ENCODE measurements around the gene CALML3. TPM values are rescaled to one million over a fixed set of nuclear protein-coding genes. Genes with fewer than 3 reads are reported as not detected.
A peak's percentile ranks its signal among the peaks of the same experiment; 100 is the strongest.

The CALML3 gene
- total and polyA plus RNA-seq, 7 experiments from 2014 or later = not detected

DNA sequence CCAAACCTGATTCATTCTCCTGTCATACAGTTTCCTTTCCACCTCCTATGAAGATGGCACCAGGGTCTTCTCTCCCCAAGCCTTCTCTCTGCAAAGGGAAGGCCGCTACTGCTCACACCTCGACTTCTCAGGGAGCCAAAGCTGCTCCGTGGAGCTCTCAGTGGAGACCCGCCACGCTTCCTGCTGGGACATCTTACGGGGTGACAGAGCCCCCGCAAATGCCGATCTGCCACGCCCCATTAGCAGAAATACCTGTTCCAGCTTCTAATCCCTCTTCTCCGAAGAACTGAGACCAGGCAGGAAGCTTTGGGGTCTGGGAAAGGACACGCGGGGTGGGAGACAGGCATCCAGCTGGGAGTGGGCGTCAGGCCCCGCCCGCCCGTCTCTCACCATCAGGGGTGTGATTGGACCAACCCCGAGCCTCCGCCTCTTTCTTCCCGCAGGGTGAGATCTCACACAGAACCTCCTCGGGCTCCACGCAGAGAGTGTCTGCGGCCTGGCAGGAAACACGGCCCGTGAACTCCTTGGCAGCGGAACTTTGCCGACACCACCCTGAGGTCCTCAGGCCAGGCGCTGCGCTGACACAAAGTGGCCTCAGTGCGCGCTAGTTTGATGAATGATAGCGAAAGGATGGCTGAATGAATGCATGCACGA is 13.4 kb upstream of the CALML3 start:
- Mint-ChIP-seq H3K4me3 (no peak overlapping the region), H3K27me3 (peaks cover 0 to 18% (median 0%) of the 10 kb centered on the region in 5 donors), H3K9me3 (peaks cover 0 to 1% (median 0%) of the 10 kb centered on the region in 11 donors), H3K36me3 (peaks cover 0 to 4% (median 0%) of the 10 kb centered on the region in 5 donors), H3K27ac (peak overlapping the region in 1 of 9 donors; percentile 0), H3K4me1 (peaks cover 9 to 24% (median 14%) of the 10 kb centered on the region in 7 donors)
- Histone ChIP-seq H3K36me3 (ENCODE audit: control insufficient read depth in 2 of 3, insufficient read depth in 3 of 3, low read length in 3 of 3) (no peaks in the 10 kb centered on the region), H3K4me3 (ENCODE audit: low read length) (no peak overlapping the region), H3K27ac (ENCODE audit: low read depth, low read length) (no peak overlapping the region), H3K27me3 (ENCODE audit: control insufficient read depth in 2 of 2, insufficient read depth in 2 of 2, low read length in 2 of 2) (no peaks in the 10 kb centered on the region), H3K9me3 (ENCODE audit: control insufficient read depth in 2 of 3, low read length in 3 of 3) (no peaks in the 10 kb centered on the region), H3K4me1 (ENCODE audit: control insufficient read depth in 2 of 2, insufficient read depth in 2 of 2, low read length in 2 of 2) (peaks cover 0 to 7% of the 10 kb centered on the region in 2 donors)
- DNase-seq = no peak
- intact Hi-C loops (cut with micrococcal nuclease) = no loop called here
- CTCF ChIA-PET = no interaction called here
- ATAC-seq = no peak
- POLR2A ChIA-PET = no interaction called here

DNA sequence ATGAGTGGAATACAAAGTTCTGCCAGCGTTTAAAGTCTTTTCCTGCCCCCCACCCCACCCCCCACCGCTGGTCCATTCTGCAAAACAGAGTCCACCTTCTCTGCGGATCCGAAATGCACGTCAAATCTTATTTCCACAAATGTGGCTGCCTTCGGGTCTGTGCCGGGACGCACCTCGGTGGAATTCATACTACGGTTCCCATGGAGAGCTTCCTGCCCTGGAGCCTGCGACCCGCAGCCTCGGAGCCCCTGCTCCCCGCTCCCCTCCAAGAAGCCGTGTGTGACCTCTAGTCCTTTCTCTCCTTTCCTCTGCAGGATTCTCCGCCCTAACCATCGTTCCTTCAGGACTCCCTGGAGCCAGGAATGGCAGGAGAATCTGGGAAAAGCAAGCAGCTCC is 12.9 kb upstream of the CALML3 start:
- Mint-ChIP-seq H3K4me1 (peaks cover 9 to 24% (median 14%) of the 10 kb centered on the region in 7 donors), H3K9me3 (peaks cover 0 to 6% (median 0%) of the 10 kb centered on the region in 11 donors), H3K4me3 (no peak overlapping the region), H3K27me3 (peaks cover 0 to 20% (median 0%) of the 10 kb centered on the region in 5 donors), H3K27ac (no peak overlapping the region), H3K36me3 (peaks cover 0 to 4% (median 0%) of the 10 kb centered on the region in 5 donors)
- Histone ChIP-seq H3K9me3 (ENCODE audit: control insufficient read depth in 2 of 3, low read length in 3 of 3) (no peaks in the 10 kb centered on the region), H3K4me1 (ENCODE audit: control insufficient read depth in 2 of 2, insufficient read depth in 2 of 2, low read length in 2 of 2) (peaks cover 0 to 7% of the 10 kb centered on the region in 2 donors), H3K27ac (ENCODE audit: low read depth, low read length) (no peak overlapping the region), H3K4me3 (ENCODE audit: low read length) (no peak overlapping the region), H3K36me3 (ENCODE audit: control insufficient read depth in 2 of 3, insufficient read depth in 3 of 3, low read length in 3 of 3) (no peaks in the 10 kb centered on the region), H3K27me3 (ENCODE audit: control insufficient read depth in 2 of 2, insufficient read depth in 2 of 2, low read length in 2 of 2) (no peaks in the 10 kb centered on the region)
- ChIA-PET CTCF (no interaction called here), POLR2A (no interaction called here)
- intact Hi-C loops (cut with micrococcal nuclease) = no loop called here
- DNase-seq (no peak), ATAC-seq (no peak)

- peaks cover 0 to 6% (median 0%) of the 10 kb centered on the region in 11 donors for H3K9me3 Mint-ChIP-seq
- ChIA-PET CTCF (no interaction called here), POLR2A (no interaction called here)
- peaks cover 0 to 4% (median 0%) of the 10 kb centered on the region in 5 donors for H3K36me3 Mint-ChIP-seq
- H3K9me3 ChIP-seq (ENCODE audit: control insufficient read depth in 2 of 3, low read length in 3 of 3) = no peaks in the 10 kb centered on the region
- no peaks in the 10 kb centered on the region for H3K36me3 ChIP-seq (ENCODE audit: control insufficient read depth in 2 of 3, insufficient read depth in 3 of 3, low read length in 3 of 3)
- intact Hi-C loops (cut with micrococcal nuclease) = no loop called here
- no peak overlapping the region for H3K4me3 Mint-ChIP-seq
- H3K4me3 ChIP-seq (ENCODE audit: low read length) = no peak overlapping the region
- DNase-seq (no peak), ATAC-seq (no peak)
- H3K27me3 ChIP-seq (ENCODE audit: control insufficient read depth in 2 of 2, insufficient read depth in 2 of 2, low read length in 2 of 2) = no peaks in the 10 kb centered on the region
- peaks cover 0 to 7% of the 10 kb centered on the region in 2 donors for H3K4me1 ChIP-seq (ENCODE audit: control insufficient read depth in 2 of 2, insufficient read depth in 2 of 2, low read length in 2 of 2)
- H3K27ac Mint-ChIP-seq = peak overlapping the region in 1 of 9 donors; percentile 28
- no peak overlapping the region for H3K27ac ChIP-seq (ENCODE audit: low read depth, low read length)
- peaks cover 0 to 21% (median 0%) of the 10 kb centered on the region in 5 donors for H3K27me3 Mint-ChIP-seq
- H3K4me1 Mint-ChIP-seq = peaks cover 9 to 24% (median 14%) of the 10 kb centered on the region in 7 donors
These were observed 12.4 kb upstream of the CALML3 start for GRCh38 chr10:5512331-5512730.

DNA sequence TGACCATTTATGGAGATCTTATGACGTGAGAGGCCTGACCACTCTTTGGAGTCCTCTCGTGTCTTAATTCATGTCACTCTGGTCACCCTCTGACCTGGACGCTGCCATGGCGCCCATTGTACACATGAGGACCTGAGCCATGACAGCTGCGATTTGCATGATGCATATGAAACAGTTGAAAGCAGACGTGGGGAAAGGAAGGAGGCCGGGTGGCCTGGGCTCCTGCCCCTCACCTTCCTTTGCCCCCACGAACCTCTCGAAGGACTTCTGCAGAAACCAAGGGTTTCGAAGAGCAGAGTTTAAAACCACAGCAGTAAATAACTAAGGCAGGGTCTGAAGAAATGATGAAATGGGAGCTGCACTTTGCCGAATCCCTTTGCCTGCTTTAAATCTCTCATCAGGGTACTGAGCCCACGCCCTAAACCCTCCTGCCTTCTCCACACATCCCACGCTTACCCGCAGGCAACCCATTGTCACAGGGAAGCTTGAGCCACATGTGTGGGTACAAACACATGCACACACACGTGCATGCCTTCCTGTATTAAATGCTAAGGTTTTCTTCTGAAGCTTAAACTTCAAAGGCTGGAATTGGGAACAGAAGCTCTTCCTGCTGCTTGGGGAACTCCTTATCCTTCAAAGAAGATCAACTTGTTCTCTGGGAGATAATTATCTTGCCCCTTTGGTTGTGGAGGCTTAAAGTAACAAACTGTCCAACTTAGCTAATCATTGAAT is 11.7 kb upstream of the CALML3 start:
- DNase-seq (peak in 2 of 9 donors; percentile 5 to 7), ATAC-seq (no peak)
- intact Hi-C loops (cut with micrococcal nuclease) = no loop called here
- no peak overlapping the region for H3K27ac ChIP-seq (ENCODE audit: low read depth, low read length)
- CTCF ChIA-PET = no interaction called here
- peaks cover 0 to 21% (median 0%) of the 10 kb centered on the region in 5 donors for H3K27me3 Mint-ChIP-seq
- H3K4me3 Mint-ChIP-seq = peak overlapping the region in 9 of 10 donors; percentile 9 to 69 (median 53)
- H3K36me3 Mint-ChIP-seq = peaks cover 0 to 4% (median 0%) of the 10 kb centered on the region in 5 donors
- POLR2A ChIA-PET = interaction anchor here (1.0 kb wide), 1 partner anchor 36 kb away, joined by 3 read pairs; no protein-coding TSS in a partner anchor
- H3K4me1 Mint-ChIP-seq = peaks cover 9 to 24% (median 14%) of the 10 kb centered on the region in 7 donors
- peak overlapping the region in 4 of 9 donors; percentile 24 to 48 (median 42) for H3K27ac Mint-ChIP-seq
- no peaks in the 10 kb centered on the region for H3K27me3 ChIP-seq (ENCODE audit: control insufficient read depth in 2 of 2, insufficient read depth in 2 of 2, low read length in 2 of 2)
- H3K36me3 ChIP-seq (ENCODE audit: control insufficient read depth in 2 of 3, insufficient read depth in 3 of 3, low read length in 3 of 3) = no peaks in the 10 kb centered on the region
- peaks cover 0 to 7% of the 10 kb centered on the region in 2 donors for H3K4me1 ChIP-seq (ENCODE audit: control insufficient read depth in 2 of 2, insufficient read depth in 2 of 2, low read length in 2 of 2)
- no peaks in the 10 kb centered on the region for H3K9me3 ChIP-seq (ENCODE audit: control insufficient read depth in 2 of 3, low read length in 3 of 3)
- no peak overlapping the region for H3K4me3 ChIP-seq (ENCODE audit: low read length)
- H3K9me3 Mint-ChIP-seq = peaks cover 0 to 6% (median 0%) of the 10 kb centered on the region in 11 donors

GRCh38 chr10:5514226-5514850 is 10.4 kb upstream of the CALML3 start:
- H3K27ac Mint-ChIP-seq = no peak overlapping the region
- no peak overlapping the region for H3K4me3 Mint-ChIP-seq
- ChIA-PET POLR2A (interaction anchor here (1.0 kb wide), 1 partner anchor 34 kb away, joined by 3 read pairs; no protein-coding TSS in a partner anchor), CTCF (interaction anchor here (0.7 kb wide), 1 partner anchor 15 kb away, joined by 3 read pairs; the partner anchor contains the start of gene CALML5)
- intact Hi-C loops (cut with micrococcal nuclease) = no loop called here
- H3K9me3 Mint-ChIP-seq = peaks cover 0 to 6% (median 0%) of the 10 kb centered on the region in 11 donors
- no peak overlapping the region for H3K4me3 ChIP-seq (ENCODE audit: low read length)
- H3K27me3 ChIP-seq (ENCODE audit: control insufficient read depth in 2 of 2, insufficient read depth in 2 of 2, low read length in 2 of 2) = no peaks in the 10 kb centered on the region
- ATAC-seq (no peak), DNase-seq (no peak)
- H3K27me3 Mint-ChIP-seq = peaks cover 0 to 24% (median 0%) of the 10 kb centered on the region in 5 donors
- no peaks in the 10 kb centered on the region for H3K36me3 ChIP-seq (ENCODE audit: control insufficient read depth in 2 of 3, insufficient read depth in 3 of 3, low read length in 3 of 3)
- peaks cover 0 to 4% (median 0%) of the 10 kb centered on the region in 5 donors for H3K36me3 Mint-ChIP-seq
- peaks cover 9 to 24% (median 14%) of the 10 kb centered on the region in 7 donors for H3K4me1 Mint-ChIP-seq
- H3K27ac ChIP-seq (ENCODE audit: low read depth, low read length) = no peak overlapping the region
- H3K9me3 ChIP-seq (ENCODE audit: control insufficient read depth in 2 of 3, low read length in 3 of 3) = no peaks in the 10 kb centered on the region
- H3K4me1 ChIP-seq (ENCODE audit: control insufficient read depth in 2 of 2, insufficient read depth in 2 of 2, low read length in 2 of 2) = peaks cover 0 to 7% of the 10 kb centered on the region in 2 donors

- H3K4me1 Mint-ChIP-seq = peaks cover 9 to 19% (median 14%) of the 10 kb centered on the region in 7 donors
- peaks cover 0 to 32% (median 0%) of the 10 kb centered on the region in 5 donors for H3K27me3 Mint-ChIP-seq
- peaks cover 0 to 8% (median 0%) of the 10 kb centered on the region in 11 donors for H3K9me3 Mint-ChIP-seq
- H3K9me3 ChIP-seq (ENCODE audit: control insufficient read depth in 2 of 3, low read length in 3 of 3) = no peaks in the 10 kb centered on the region
- ATAC-seq = no peak
- H3K27ac ChIP-seq (ENCODE audit: low read depth, low read length) = no peak overlapping the region
- no peak for DNase-seq
- no peaks in the 10 kb centered on the region for H3K36me3 ChIP-seq (ENCODE audit: control insufficient read depth in 2 of 3, insufficient read depth in 3 of 3, low read length in 3 of 3)
- H3K27me3 ChIP-seq (ENCODE audit: control insufficient read depth in 2 of 2, insufficient read depth in 2 of 2, low read length in 2 of 2) = no peaks in the 10 kb centered on the region
- CTCF ChIA-PET = no interaction called here
- H3K4me3 ChIP-seq (ENCODE audit: low read length) = no peak overlapping the region
- POLR2A ChIA-PET = no interaction called here
- intact Hi-C loops (cut with micrococcal nuclease) = no loop called here
- peaks cover 0 to 7% of the 10 kb centered on the region in 2 donors for H3K4me1 ChIP-seq (ENCODE audit: control insufficient read depth in 2 of 2, insufficient read depth in 2 of 2, low read length in 2 of 2)
- no peak overlapping the region for H3K4me3 Mint-ChIP-seq
- peaks cover 0 to 4% (median 0%) of the 10 kb centered on the region in 5 donors for H3K36me3 Mint-ChIP-seq
- H3K27ac Mint-ChIP-seq = no peak overlapping the region
These were observed 8.6 kb upstream of the CALML3 start for GRCh38 chr10:5515948-5516761.

Measured in naive thymus-derived CD4-positive, alpha-beta T cell (primary cell).